HepG2 (cell line): ENCODE data around the gene CHRM2. TPM values are rescaled to one million over a fixed set of nuclear protein-coding genes. Genes with fewer than 3 reads are reported as not detected.

ENCODE experiments used
- ATAC-seq: fragments of 200-7000 bp; cut with Tn5 transposase; 3 replicates; pipeline ENCODE4 v1.9.1; 2020; ENCODE audit warnings: mild to moderate bottlenecking, moderate library complexity
- BruUV-seq: library from RNA; stranded (reverse); fragments of 400-500 nt; replicated peaks from 2 replicates; lab custom pipeline; 2021; lab: Mats Ljungman, UMichigan
- CTCF ChIA-PET: fragments of 300-600 bp; formaldehyde crosslinking; extraction: SDS; loops from one replicate; lab custom pipeline; 2021; ENCODE audit warnings: low total read pairs, inconsistent platforms, low intra/inter-chr PET ratio; lab: Yijun Ruan, JAX
- POLR2A ChIA-PET: fragments of 350-600 bp; sonication (Branson Sonifier 250); formaldehyde crosslinking; loops from one replicate; lab custom pipeline; 2020; ENCODE audit warnings: antibody characterized with exemption, inconsistent platforms; lab: Yijun Ruan, JAX
- DNase-seq: peaks from one replicate; pipeline ENCODE4 v3.0.0-alpha.2; 2015; ENCODE audit warnings: low spot score
- FAIRE-seq: peaks from 3 replicates; lab custom pipeline; 2011; peaks lifted over from hg19 to GRCh38; lab: Jason Lieb, UNC
- H2AFZ ChIP-seq: one replicate; pipeline ENCODE4 v1.6.1; 2011; ENCODE audit warnings: low read length, inconsistent platforms
- H3K27ac ChIP-seq: fragments of 300-600 bp; 3 replicates; pipeline ENCODE4 v1.8.0; 2011; ENCODE audit warnings: mixed run types, mild to moderate bottlenecking, mixed read lengths, low read length, inconsistent platforms; ENCODE audit not compliant: insufficient read depth; ENCODE audit errors: extremely low read length
- H3K27me3 ChIP-seq, 2 experiments: fragments of 200-600 bp in 1 of 2; 2 replicates in 1 of 2; 3 replicates in 1 of 2; pipeline versions ENCODE4 v1.6.0 to v1.8.0; 2011; ENCODE audit warnings: low read length in 2 of 2, mild to moderate bottlenecking in 2 of 2, moderate library complexity in 2 of 2, inconsistent platforms in 1 of 2; ENCODE audit not compliant: insufficient read depth in 2 of 2, control insufficient read depth in 1 of 2
- H3K36me3 ChIP-seq, 2 experiments: fragments of 200-600 bp in 1 of 2; replicated peaks in 1 of 2; 2 replicates in 1 of 2; 3 replicates in 1 of 2; pipeline versions ENCODE4 v1.5.1 to v1.8.0; 2011; ENCODE audit warnings: low read length in 2 of 2, inconsistent platforms in 1 of 2; ENCODE audit not compliant: insufficient read depth in 2 of 2, control insufficient read depth in 1 of 2
- H3K4me1 ChIP-seq: 2 replicates; pipeline ENCODE4 v1.5.1; 2012; ENCODE audit warnings: low read length, inconsistent platforms; ENCODE audit not compliant: insufficient read depth
- H3K4me2 ChIP-seq: 2 replicates; pipeline ENCODE4 v1.6.0; 2011; ENCODE audit warnings: low read depth, low read length, inconsistent platforms
- H3K4me3 ChIP-seq, 3 experiments: fragments of 200-600 bp in 1 of 3; sonication (generic), shearing (Covaris generic) in 1 of 3; replicated peaks in 1 of 3; 2 replicates each; pipeline ENCODE4 v1.5.1; 2011 to 2016; ENCODE audit warnings: low read length in 3 of 3, inconsistent platforms in 2 of 3, low read depth in 2 of 3, mild to moderate bottlenecking in 2 of 3, control low read depth in 1 of 3, mixed read lengths in 1 of 3; ENCODE audit not compliant: insufficient read depth in 1 of 3
- H3K79me2 ChIP-seq: one replicate; pipeline ENCODE4 v1.6.1; 2011; ENCODE audit warnings: low read length, inconsistent platforms; ENCODE audit not compliant: insufficient read depth
- H3K9ac ChIP-seq: 2 replicates; pipeline ENCODE4 v1.6.0; 2011; ENCODE audit warnings: mild to moderate bottlenecking, low read depth, low read length, inconsistent platforms; ENCODE audit not compliant: insufficient read depth
- H3K9me3 ChIP-seq: 2 replicates; pipeline ENCODE4 v1.5.1; 2012; ENCODE audit warnings: mild to moderate bottlenecking, low read length
- H4K20me1 ChIP-seq: 2 replicates; pipeline ENCODE4 v1.6.0; 2011; ENCODE audit warnings: inconsistent platforms, mild to moderate bottlenecking, low read length, moderate library complexity; ENCODE audit not compliant: insufficient read depth
- MZF1 ChIP-seq: sonication (generic); formaldehyde crosslinking; IDR thresholded peaks from 2 replicates; pipeline ENCODE4 v1.8.1; 2023; ENCODE audit warnings: mild to moderate bottlenecking, missing genetic modification reagents, borderline replicate concordance
- SP2 ChIP-seq: sonication (generic); formaldehyde crosslinking; IDR thresholded peaks from 2 replicates; pipeline ENCODE4 v1.5.1; 2020; ENCODE audit warnings: mild to moderate bottlenecking, missing genetic modification reagents
- TMF1 ChIP-seq: sonication (generic); formaldehyde crosslinking; IDR thresholded peaks from 2 replicates; pipeline ENCODE4 v1.8.1; 2022; ENCODE audit warnings: low read depth, missing genetic modification reagents
- XRCC5 ChIP-seq: fragments of 200-400 bp; formaldehyde crosslinking; optimal IDR thresholded peaks from 2 replicates; pipeline ENCODE3; 2017; ENCODE audit warnings: mild to moderate bottlenecking, low read length
- ZNF34 ChIP-seq: sonication (generic); formaldehyde crosslinking; IDR thresholded peaks from 2 replicates; pipeline ENCODE4 v1.4.0; 2020; ENCODE audit warnings: mild to moderate bottlenecking, missing genetic modification reagents, borderline replicate concordance
- ZNF615 ChIP-seq: sonication (generic); formaldehyde crosslinking; IDR thresholded peaks from 2 replicates; pipeline ENCODE4 v1.5.0; 2020; ENCODE audit warnings: mild to moderate bottlenecking, missing genetic modification reagents, borderline replicate concordance
- ZNF652 ChIP-seq: IDR thresholded peaks from 2 replicates; pipeline ENCODE4 v1.6.1; 2016; ENCODE audit warnings: low read depth, borderline replicate concordance
- ZNF772 ChIP-seq: sonication (generic); formaldehyde crosslinking; IDR thresholded peaks from 2 replicates; pipeline ENCODE4 v1.5.0; 2020; ENCODE audit warnings: mild to moderate bottlenecking, missing genetic modification reagents
- ZNF775 ChIP-seq: sonication (generic); formaldehyde crosslinking; IDR thresholded peaks from 2 replicates; pipeline ENCODE4 v1.4.0; 2020; ENCODE audit warnings: missing genetic modification reagents, mild to moderate bottlenecking, moderate library complexity, borderline replicate concordance
- ZNF790 ChIP-seq: sonication (generic); formaldehyde crosslinking; IDR thresholded peaks from 2 replicates; pipeline ENCODE4 v1.8.0; 2022; ENCODE audit warnings: missing genetic modification reagents, mild to moderate bottlenecking, borderline replicate concordance
- ZSCAN12 ChIP-seq: sonication (generic); formaldehyde crosslinking; IDR thresholded peaks from 2 replicates; pipeline ENCODE4 v1.9.0; 2021; ENCODE audit warnings: mild to moderate bottlenecking, missing genetic modification reagents
- WGBS: methylation state at CpG from one replicate; pipeline ENCODE4 v1.1.6; 2017; ENCODE audit warnings: low lambda C conversion rate; 5-methylcytosine and 5-hydroxymethylcytosine counted together
- in situ Hi-C: cut with HindIII; loops from 2 replicates; pipeline ENCODE4 v1.10.0; 2017; ENCODE audit warnings: low pct_unique_long_range_greater_than_20kb; ENCODE audit not compliant: extremely low pct_ligation_motif_present
- intact Hi-C: fragments of 100-400 bp; cut with micrococcal nuclease; formaldehyde crosslinking; loops from one replicate; pipeline ENCODE4 v1.10.0; 2022; ENCODE audit not compliant: unreplicated experiment
- polyA plus RNA-seq, 8 experiments: library from polyadenylated mRNA; depleted of rRNA in 3 of 8; stranded (reverse) in 7 of 8; unstranded in 1 of 8; fragments of >200 nt; fragmentation: Illumina TruSeq in 4 of 8; extraction: Trizol in 4 of 8; gene quantifications; 2 replicates each; pipeline versions ENCODE4 v1.2.1 to v1.2.3, GENCODE V29; 2011 to 2016; ENCODE audit warnings: low read depth in 4 of 8, missing spikeins in 1 of 8, mixed read lengths in 1 of 8; ENCODE audit not compliant: insufficient read depth in 1 of 8
- total RNA-seq, 5 experiments: library from RNA; depleted of rRNA; stranded (reverse); fragments of >200 nt; fragmentation: Illumina TruSeq; extraction: Trizol; gene quantifications; 2 replicates each; pipeline ENCODE4 v1.2.3, GENCODE V29; 2016; ENCODE audit warnings: low read depth in 1 of 5
- TF ChIP-seq, protein P1 (sequence below): sonication (generic); formaldehyde crosslinking; IDR thresholded peaks from 2 replicates; pipeline ENCODE4 v1.9.0; 2022; ENCODE audit warnings: missing genetic modification reagents, mild to moderate bottlenecking, borderline replicate concordance
- TF ChIP-seq, protein P2 (sequence below): sonication (generic); formaldehyde crosslinking; IDR thresholded peaks from 2 replicates; pipeline ENCODE4 v1.4.0; 2020; ENCODE audit warnings: mild to moderate bottlenecking, low read depth, missing genetic modification reagents
- TF ChIP-seq, protein P3 (sequence below): sonication (generic); formaldehyde crosslinking; IDR thresholded peaks from 2 replicates; pipeline ENCODE4 v1.4.0; 2020; ENCODE audit warnings: missing genetic modification reagents

Gene CHRM2
- total and polyA plus RNA-seq, 2 of the 13 experiments (the other 11 are each of a cell fraction or from before 2014, with no cell fraction given): not detected

DNA sequence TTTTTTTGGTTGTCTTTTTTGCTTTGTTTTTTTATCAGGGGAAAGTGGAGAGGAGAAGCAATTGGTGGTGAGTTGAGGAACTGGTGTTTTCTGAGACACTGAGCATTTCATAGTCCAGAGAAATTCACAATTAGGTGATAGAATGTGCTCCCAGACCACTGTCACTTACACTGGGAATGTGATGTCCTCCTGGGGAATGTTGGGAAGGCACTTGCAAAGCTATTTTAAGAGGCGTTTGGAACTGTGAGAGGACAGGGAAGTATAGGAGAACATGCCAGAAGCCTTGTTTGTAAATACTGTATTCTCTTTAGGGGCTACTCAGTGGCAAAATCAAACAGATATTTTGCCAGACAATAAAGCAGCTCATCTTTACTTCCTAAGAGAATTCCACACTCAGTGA is 16.0 kb downstream of the CHRM2 start:
- DNase-seq (no peak), ATAC-seq (no peak), FAIRE-seq (no peak)
- intact Hi-C loops (no loop called here), in situ Hi-C loops (no loop called here)
- Histone ChIP-seq H3K27ac (no peak overlapping the region), H3K36me3 (no peaks in the 10 kb centered on the region), H3K9me3 (no peaks in the 10 kb centered on the region), H3K4me2 (no peak overlapping the region), H3K4me3 (no peak overlapping the region), H2AFZ (no peak overlapping the region), H3K79me2 (no peaks in the 10 kb centered on the region), H3K9ac (no peak overlapping the region), H3K4me1 (no peaks in the 10 kb centered on the region), H4K20me1 (no peaks in the 10 kb centered on the region), H3K27me3 (no peaks in the 10 kb centered on the region)
- no TSS peak for BruUV-seq
- CTCF ChIA-PET: no interaction called here
- TF ChIP-seq ZNF652 (CRISPR knock-in tag) (no peak), ZNF772 (CRISPR knock-in tag) (no peak), ZNF790 (CRISPR knock-in tag) (no peak), XRCC5 (no peak), SP2 (CRISPR knock-in tag) (no peak), ZSCAN12 (CRISPR knock-in tag) (no peak), ZNF775 (CRISPR knock-in tag) (no peak), ZNF34 (no peak), TMF1 (no peak), ZNF615 (no peak), MZF1 (CRISPR knock-in tag) (no peak)
- TF ChIP-seq, protein P1, sequence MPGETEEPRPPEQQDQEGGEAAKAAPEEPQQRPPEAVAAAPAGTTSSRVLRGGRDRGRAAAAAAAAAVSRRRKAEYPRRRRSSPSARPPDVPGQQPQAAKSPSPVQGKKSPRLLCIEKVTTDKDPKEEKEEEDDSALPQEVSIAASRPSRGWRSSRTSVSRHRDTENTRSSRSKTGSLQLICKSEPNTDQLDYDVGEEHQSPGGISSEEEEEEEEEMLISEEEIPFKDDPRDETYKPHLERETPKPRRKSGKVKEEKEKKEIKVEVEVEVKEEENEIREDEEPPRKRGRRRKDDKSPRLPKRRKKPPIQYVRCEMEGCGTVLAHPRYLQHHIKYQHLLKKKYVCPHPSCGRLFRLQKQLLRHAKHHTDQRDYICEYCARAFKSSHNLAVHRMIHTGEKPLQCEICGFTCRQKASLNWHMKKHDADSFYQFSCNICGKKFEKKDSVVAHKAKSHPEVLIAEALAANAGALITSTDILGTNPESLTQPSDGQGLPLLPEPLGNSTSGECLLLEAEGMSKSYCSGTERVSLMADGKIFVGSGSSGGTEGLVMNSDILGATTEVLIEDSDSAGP: no peak
- TF ChIP-seq, protein P2, sequence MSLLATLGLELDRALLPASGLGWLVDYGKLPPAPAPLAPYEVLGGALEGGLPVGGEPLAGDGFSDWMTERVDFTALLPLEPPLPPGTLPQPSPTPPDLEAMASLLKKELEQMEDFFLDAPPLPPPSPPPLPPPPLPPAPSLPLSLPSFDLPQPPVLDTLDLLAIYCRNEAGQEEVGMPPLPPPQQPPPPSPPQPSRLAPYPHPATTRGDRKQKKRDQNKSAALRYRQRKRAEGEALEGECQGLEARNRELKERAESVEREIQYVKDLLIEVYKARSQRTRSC: no peak
- TF ChIP-seq, protein P3, sequence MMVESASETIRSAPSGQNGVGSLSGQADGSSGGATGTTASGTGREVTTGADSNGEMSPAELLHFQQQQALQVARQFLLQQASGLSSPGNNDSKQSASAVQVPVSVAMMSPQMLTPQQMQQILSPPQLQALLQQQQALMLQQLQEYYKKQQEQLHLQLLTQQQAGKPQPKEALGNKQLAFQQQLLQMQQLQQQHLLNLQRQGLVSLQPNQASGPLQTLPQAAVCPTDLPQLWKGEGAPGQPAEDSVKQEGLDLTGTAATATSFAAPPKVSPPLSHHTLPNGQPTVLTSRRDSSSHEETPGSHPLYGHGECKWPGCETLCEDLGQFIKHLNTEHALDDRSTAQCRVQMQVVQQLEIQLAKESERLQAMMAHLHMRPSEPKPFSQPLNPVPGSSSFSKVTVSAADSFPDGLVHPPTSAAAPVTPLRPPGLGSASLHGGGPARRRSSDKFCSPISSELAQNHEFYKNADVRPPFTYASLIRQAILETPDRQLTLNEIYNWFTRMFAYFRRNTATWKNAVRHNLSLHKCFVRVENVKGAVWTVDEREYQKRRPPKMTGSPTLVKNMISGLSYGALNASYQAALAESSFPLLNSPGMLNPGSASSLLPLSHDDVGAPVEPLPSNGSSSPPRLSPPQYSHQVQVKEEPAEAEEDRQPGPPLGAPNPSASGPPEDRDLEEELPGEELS (CRISPR knock-in tag): no peak
- 0% methylated on average over 1 of the region's 1 CpG for WGBS
- POLR2A ChIA-PET: no interaction called here
